ENCODE data around the gene COL15A1. TPM values are rescaled to one million over a fixed set of nuclear protein-coding genes. Genes with fewer than 3 reads are reported as not detected.

The COL15A1 gene
- total RNA-seq, 1 experiment from 2014 or later, result not detected

GRCh38 chr9:98894171-98894570 lies 49.5 kb upstream of the COL15A1 start:
- H2BK12ac ChIP-seq (ENCODE audit: insufficient read length, low read depth, low read length), result no peak overlapping the region
- H3K4ac ChIP-seq (ENCODE audit: low read depth, low read length), result no peak overlapping the region
- H3K9ac ChIP-seq (ENCODE audit: extremely low read depth, insufficient read length, low read length), result no peak overlapping the region
- no peak overlapping the region for H4K8ac ChIP-seq (replicated peaks; ENCODE audit: insufficient read length, low read depth, low read length)
- no peak overlapping the region for H2AFZ ChIP-seq (ENCODE audit: low read length)
- H3K18ac ChIP-seq (ENCODE audit: insufficient read length, low read depth, low read length), result no peak overlapping the region
- H3K4me1 Mint-ChIP-seq, result no peaks in the 10 kb centered on the region
- H3K14ac ChIP-seq (ENCODE audit: insufficient read depth, low read length), result no peak overlapping the region
- no peak for DNase-seq
- H2BK120ac ChIP-seq (ENCODE audit: low read depth, low read length, poor library complexity, severe bottlenecking), result no peak overlapping the region
- no peak overlapping the region for H3K23ac ChIP-seq (ENCODE audit: insufficient read length, low read depth, low read length)
- no peaks in the 10 kb centered on the region for H3K23me2 ChIP-seq (ENCODE audit: insufficient read length, low read depth, low read length, poor library complexity, severe bottlenecking)
- no peak overlapping the region for H3K4me2 ChIP-seq (ENCODE audit: insufficient read depth, insufficient read length, low read length)
- H3K4me1 ChIP-seq (ENCODE audit: insufficient read depth, low read length), result no peaks in the 10 kb centered on the region
- peaks cover 6 to 12% of the 10 kb centered on the region in 2 experiments; a peak in 4 of 5 replicates for H3K9me3 Mint-ChIP-seq
- H4K91ac ChIP-seq (ENCODE audit: insufficient read length, low read depth, low read length), result no peak overlapping the region
- H3K27me3 ChIP-seq (ENCODE audit: insufficient read depth, low read length), result no peaks in the 10 kb centered on the region
- H3K56ac ChIP-seq (ENCODE audit: insufficient read length, low read depth, low read length), result no peak overlapping the region
- no peak overlapping the region for H3K27ac ChIP-seq (ENCODE audit: insufficient read length, low read depth, low read length)
- no peak for TF ChIP-seq CTCF (conservative IDR thresholded peaks at IDR 0.05)
- no peak overlapping the region for H4K5ac ChIP-seq (ENCODE audit: insufficient read length, low read depth, low read length)
- H3K79me2 ChIP-seq (ENCODE audit: insufficient read depth, low read length), result no peaks in the 10 kb centered on the region
- no peak overlapping the region for H2BK5ac ChIP-seq (ENCODE audit: insufficient read length, low read length)
- WGBS (ENCODE audit: extremely low coverage, insufficient read length, low lambda C conversion rate), result no CpG with 5 or more reads among the region's 3 CpGs
- no peak overlapping the region for H2BK15ac ChIP-seq (ENCODE audit: low read depth, low read length)
- H3K27me3 Mint-ChIP-seq (ENCODE audit: low read depth), result no peaks in the 10 kb centered on the region; the same call in 1 of the 2 replicates
- no peak overlapping the region for H2BK20ac ChIP-seq (ENCODE audit: low read depth, low read length, poor library complexity, severe bottlenecking)
- H3K79me1 ChIP-seq (ENCODE audit: insufficient read depth, low read depth, low read length, poor library complexity, severe bottlenecking), result no peaks in the 10 kb centered on the region
- H3K36me3 Mint-ChIP-seq (ENCODE audit: insufficient read depth in 1 of 3, low read depth in 3 of 3), result no peaks in the 10 kb centered on the region
- H3K9me3 ChIP-seq (ENCODE audit: control insufficient read depth, low read depth, low read length), result no peaks in the 10 kb centered on the region
- H2AK5ac ChIP-seq (ENCODE audit: insufficient read length, low read length), result no peak overlapping the region
- no peak overlapping the region for H3K4me3 Mint-ChIP-seq
- H3K27ac Mint-ChIP-seq, result no peak overlapping the region
- no peaks in the 10 kb centered on the region for H4K20me1 ChIP-seq (ENCODE audit: control insufficient read depth, insufficient read depth, insufficient read length)
- H3T11ph ChIP-seq (ENCODE audit: low read length), result no peak overlapping the region
